ENCODE measurements around the gene ARHGEF11.
"Not testable (repeated sequence)": the region's sequence is repeated elsewhere in the genome, so short reads cannot be mapped to it uniquely, and the experiment has no call there.

The ARHGEF11 gene

DNA sequence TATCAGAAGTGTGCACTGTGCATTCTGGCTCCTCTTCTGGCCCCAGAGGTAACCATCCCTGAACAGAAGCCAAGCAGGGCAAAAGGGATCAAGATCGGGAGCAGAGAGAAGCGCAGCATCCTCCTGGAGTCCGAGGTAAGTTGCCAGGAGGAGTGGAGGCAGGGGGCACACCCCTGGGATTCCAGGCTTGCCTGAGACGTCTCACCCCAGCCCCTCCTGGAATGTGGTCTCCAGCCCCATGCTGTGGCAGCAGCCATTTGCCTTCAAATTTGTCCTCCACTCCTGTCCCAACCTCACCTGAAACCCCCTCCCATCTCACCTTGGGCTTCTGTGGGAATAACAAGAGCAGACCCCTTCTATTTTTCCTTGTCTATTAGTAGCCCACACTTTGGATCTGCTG, 115.1 kb downstream of the ARHGEF11 start:
- TF ChIP-seq, protein P1, sequence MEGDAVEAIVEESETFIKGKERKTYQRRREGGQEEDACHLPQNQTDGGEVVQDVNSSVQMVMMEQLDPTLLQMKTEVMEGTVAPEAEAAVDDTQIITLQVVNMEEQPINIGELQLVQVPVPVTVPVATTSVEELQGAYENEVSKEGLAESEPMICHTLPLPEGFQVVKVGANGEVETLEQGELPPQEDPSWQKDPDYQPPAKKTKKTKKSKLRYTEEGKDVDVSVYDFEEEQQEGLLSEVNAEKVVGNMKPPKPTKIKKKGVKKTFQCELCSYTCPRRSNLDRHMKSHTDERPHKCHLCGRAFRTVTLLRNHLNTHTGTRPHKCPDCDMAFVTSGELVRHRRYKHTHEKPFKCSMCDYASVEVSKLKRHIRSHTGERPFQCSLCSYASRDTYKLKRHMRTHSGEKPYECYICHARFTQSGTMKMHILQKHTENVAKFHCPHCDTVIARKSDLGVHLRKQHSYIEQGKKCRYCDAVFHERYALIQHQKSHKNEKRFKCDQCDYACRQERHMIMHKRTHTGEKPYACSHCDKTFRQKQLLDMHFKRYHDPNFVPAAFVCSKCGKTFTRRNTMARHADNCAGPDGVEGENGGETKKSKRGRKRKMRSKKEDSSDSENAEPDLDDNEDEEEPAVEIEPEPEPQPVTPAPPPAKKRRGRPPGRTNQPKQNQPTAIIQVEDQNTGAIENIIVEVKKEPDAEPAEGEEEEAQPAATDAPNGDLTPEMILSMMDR (IDR thresholded peaks at IDR 0.05; ENCODE audit: insufficient read depth, low read length, poor library complexity, severe bottlenecking) = no peak
- Histone ChIP-seq H3K36me3 (ENCODE audit: control insufficient read depth, insufficient read depth, low read length) (no peaks in the 10 kb centered on the region; the same call in 1 of the 2 replicates), H3K27me3 (replicated peaks; ENCODE audit: control insufficient read depth, insufficient read depth, low read length) (no peaks in the 10 kb centered on the region; the same call in 1 of the 2 replicates), H3K4me3 (replicated peaks; ENCODE audit: low read depth, low read length) (no peak overlapping the region)
- no peak for DNase-seq (ENCODE audit: extremely low read depth, insufficient read length)

GRCh38 chr1:156929596-156930238, 115.8 kb downstream of the ARHGEF11 start:
- DNase-seq (ENCODE audit: extremely low read depth, insufficient read length) = no peak
- H3K27me3 ChIP-seq (replicated peaks; ENCODE audit: control insufficient read depth, insufficient read depth, low read length) = no peaks in the 10 kb centered on the region; the same call in none of the 2 replicates
- TF ChIP-seq, protein P1 (IDR thresholded peaks at IDR 0.05; ENCODE audit: insufficient read depth, low read length, poor library complexity, severe bottlenecking) = no peak
- H3K36me3 ChIP-seq (ENCODE audit: control insufficient read depth, insufficient read depth, low read length) = no peaks in the 10 kb centered on the region
- no peak overlapping the region for H3K4me3 ChIP-seq (replicated peaks; ENCODE audit: low read depth, low read length)

GRCh38 chr1:156928043-156928602, 117.4 kb downstream of the ARHGEF11 start:
- Histone ChIP-seq H3K4me3 (replicated peaks; ENCODE audit: low read depth, low read length) (no peak overlapping the region), H3K36me3 (ENCODE audit: control insufficient read depth, insufficient read depth, low read length) (no peaks in the 10 kb centered on the region), H3K27me3 (replicated peaks; ENCODE audit: control insufficient read depth, insufficient read depth, low read length) (peaks cover 2% of the 10 kb centered on the region)
- TF ChIP-seq, protein P1 (IDR thresholded peaks at IDR 0.05; ENCODE audit: insufficient read depth, low read length, poor library complexity, severe bottlenecking) = no peak
- DNase-seq (ENCODE audit: extremely low read depth, insufficient read length) = no peak

DNA sequence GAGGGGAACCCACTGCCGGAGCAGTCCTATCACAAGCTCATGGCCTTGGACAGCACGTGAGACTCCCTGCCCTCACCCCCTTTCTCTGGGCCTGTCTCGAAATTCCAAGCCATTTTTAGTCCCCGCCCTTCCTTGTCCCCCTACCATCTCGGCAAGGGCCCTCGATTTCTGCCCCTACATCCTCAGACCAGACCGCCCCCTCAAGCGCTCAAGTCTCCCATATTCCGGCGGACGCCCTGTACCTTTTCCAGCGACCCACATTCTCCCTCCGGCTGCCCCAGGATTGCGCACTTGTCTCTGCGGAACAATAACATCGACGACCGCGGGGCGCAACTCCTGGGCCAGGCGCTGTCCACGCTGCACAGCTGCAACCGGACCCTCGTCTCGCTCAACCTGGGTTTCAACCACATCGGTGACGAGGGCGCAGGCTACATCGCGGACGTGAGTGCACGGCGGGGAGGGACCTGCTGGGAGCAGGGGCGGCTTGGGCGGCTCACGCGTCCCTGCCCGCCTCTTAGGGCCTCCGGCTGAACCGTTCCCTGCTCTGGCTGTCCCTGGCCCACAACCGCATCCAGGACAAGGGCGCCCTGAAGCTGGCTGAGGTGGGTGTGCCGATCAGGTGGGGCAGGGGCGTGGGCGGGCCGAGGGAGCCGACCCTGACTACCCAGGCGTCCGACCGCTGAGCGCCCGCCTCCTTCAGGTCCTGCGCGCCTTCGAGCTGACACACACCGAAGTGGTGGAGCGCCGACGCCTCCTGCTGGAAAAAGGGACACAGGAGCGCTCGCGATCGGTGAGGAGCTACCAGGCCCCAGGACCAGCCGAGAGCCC, 118.1 kb downstream of the ARHGEF11 start:
- TF ChIP-seq, protein P1 (IDR thresholded peaks at IDR 0.05; ENCODE audit: insufficient read depth, low read length, poor library complexity, severe bottlenecking) = peak; percentile 80
- peak; percentile 43 for DNase-seq (ENCODE audit: extremely low read depth, insufficient read length)
- Histone ChIP-seq H3K36me3 (ENCODE audit: control insufficient read depth, insufficient read depth, low read length) (no peaks in the 10 kb centered on the region), H3K27me3 (replicated peaks; ENCODE audit: control insufficient read depth, insufficient read depth, low read length) (peaks cover 4% of the 10 kb centered on the region), H3K4me3 (replicated peaks; ENCODE audit: low read depth, low read length) (peak overlapping the region; percentile 33)

DNA sequence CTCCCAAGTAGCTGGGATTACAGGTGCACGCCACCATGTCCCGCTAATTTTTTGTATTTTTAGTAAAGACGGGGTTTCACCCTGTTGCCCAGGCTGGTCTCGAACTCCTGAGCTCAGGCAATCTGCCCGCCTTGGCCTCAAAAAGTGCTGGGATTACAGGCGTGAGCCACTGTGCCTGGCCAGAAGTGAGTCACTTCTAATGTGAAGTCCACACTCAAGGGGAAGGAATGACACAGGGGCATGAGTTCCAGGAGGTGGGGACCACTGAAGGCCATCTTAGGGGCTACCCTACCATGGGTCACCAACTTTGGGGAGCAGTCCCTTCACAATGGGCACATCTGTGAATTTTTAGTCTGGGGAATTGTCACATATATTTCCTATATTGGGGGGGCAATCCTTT, 118.8 kb downstream of the ARHGEF11 start:
- not testable (repeated sequence) for H3K27me3 ChIP-seq (replicated peaks; ENCODE audit: control insufficient read depth, insufficient read depth, low read length); DNase-seq (ENCODE audit: extremely low read depth, insufficient read length); H3K4me3 ChIP-seq (replicated peaks; ENCODE audit: low read depth, low read length); H3K36me3 ChIP-seq (ENCODE audit: control insufficient read depth, insufficient read depth, low read length)

- TF ChIP-seq, protein P1 (IDR thresholded peaks at IDR 0.05; ENCODE audit: insufficient read depth, low read length, poor library complexity, severe bottlenecking) = no peak
- DNase-seq (ENCODE audit: extremely low read depth, insufficient read length) = no peak
- Histone ChIP-seq H3K4me3 (replicated peaks; ENCODE audit: low read depth, low read length) (no peak overlapping the region), H3K36me3 (ENCODE audit: control insufficient read depth, insufficient read depth, low read length) (no peaks in the 10 kb centered on the region), H3K27me3 (replicated peaks; ENCODE audit: control insufficient read depth, insufficient read depth, low read length) (peaks cover 7% of the 10 kb centered on the region)
These were observed 119.4 kb downstream of the ARHGEF11 start for GRCh38 chr1:156926175-156926574.

Measured in GM06990 (cell line).